IMR-90 (cell line): ENCODE results near the gene TM4SF4. TPM values are rescaled to one million over a fixed set of nuclear protein-coding genes. Genes with fewer than 3 reads are reported as not detected.

Source experiments
- ATAC-seq: fragments of 200-7000 bp; cut with Tn5 transposase; 2 replicates; pipeline ENCODE4 v1.9.1; 2020; ENCODE audit warnings: low read depth, mild to moderate bottlenecking, moderate library complexity
- BruUV-seq: library from RNA; stranded (reverse); fragments of 400-500 nt; replicated peaks from 2 replicates; lab custom pipeline; 2021; lab: Mats Ljungman, UMichigan
- CTCF ChIA-PET: fragments of 300-600 bp; formaldehyde crosslinking; extraction: SDS; loops from one replicate; lab custom pipeline; 2021; ENCODE audit warnings: antibody characterized with exemption; lab: Yijun Ruan, JAX
- POLR2A ChIA-PET: fragments of 300-600 bp; sonication (Branson Sonifier 250); formaldehyde crosslinking; loops from one replicate; lab custom pipeline; 2022; ENCODE audit warnings: antibody characterized with exemption; ENCODE audit not compliant: unreplicated experiment; lab: Charles Lee
- DNase-seq: peaks from one replicate; pipeline ENCODE4 v3.0.0; 2013
- H2AFZ ChIP-seq: replicated peaks from 2 replicates; pipeline ENCODE3; 2013; ENCODE audit warnings: low read length, mild to moderate bottlenecking; ENCODE audit not compliant: poor library complexity
- H2AK5ac ChIP-seq: 2 replicates; pipeline ENCODE4 v1.6.1; 2013; ENCODE audit warnings: low read depth, low read length, inconsistent platforms
- H2AK9ac ChIP-seq: replicated peaks from 2 replicates; pipeline ENCODE3; 2013; ENCODE audit warnings: mild to moderate bottlenecking, low read depth, low read length, moderate library complexity; ENCODE audit not compliant: poor library complexity
- H2BK120ac ChIP-seq: 2 replicates; pipeline ENCODE4 v1.6.1; 2013; ENCODE audit warnings: low read depth, low read length, inconsistent platforms
- H2BK15ac ChIP-seq: 3 replicates; pipeline ENCODE4 v1.6.1; 2013; ENCODE audit warnings: low read depth, low read length, inconsistent platforms
- H2BK20ac ChIP-seq: 2 replicates; pipeline ENCODE4 v1.6.1; 2013; ENCODE audit warnings: low read depth, mild to moderate bottlenecking, inconsistent platforms, low read length, moderate library complexity
- H2BK5ac ChIP-seq: 2 replicates; pipeline ENCODE4 v1.6.1; 2013; ENCODE audit warnings: mild to moderate bottlenecking, low read depth, low read length, inconsistent platforms; ENCODE audit not compliant: poor library complexity, severe bottlenecking
- H3K14ac ChIP-seq: replicated peaks from 2 replicates; pipeline ENCODE4 v1.6.1; 2013; ENCODE audit warnings: low read depth, low read length, inconsistent platforms
- H3K18ac ChIP-seq: 2 replicates; pipeline ENCODE4 v1.6.1; 2013; ENCODE audit warnings: low read depth, low read length, control low read depth
- H3K23ac ChIP-seq: 2 replicates; pipeline ENCODE4 v1.6.1; 2013; ENCODE audit warnings: low read depth, low read length, inconsistent platforms
- H3K27ac ChIP-seq: 2 replicates; pipeline ENCODE4 v1.5.1; 2013; ENCODE audit warnings: mild to moderate bottlenecking, control low read depth, low read length; ENCODE audit not compliant: insufficient read depth
- H3K27me3 ChIP-seq: 2 replicates; pipeline ENCODE4 v1.6.1; 2013; ENCODE audit warnings: low read length; ENCODE audit not compliant: control insufficient read depth, insufficient read depth
- H3K36me3 ChIP-seq: 2 replicates; pipeline ENCODE4 v1.6.1; 2013; ENCODE audit warnings: low read length, mixed read lengths; ENCODE audit not compliant: control insufficient read depth, insufficient read depth
- H3K4ac ChIP-seq: 2 replicates; pipeline ENCODE4 v1.6.1; 2013; ENCODE audit warnings: low read depth, low read length, inconsistent platforms
- H3K4me1 ChIP-seq: 2 replicates; pipeline ENCODE4 v1.6.1; 2013; ENCODE audit warnings: low read length, mixed read lengths; ENCODE audit not compliant: control insufficient read depth, insufficient read depth
- H3K4me2 ChIP-seq: 2 replicates; pipeline ENCODE4 v1.6.1; 2013; ENCODE audit warnings: low read depth, mild to moderate bottlenecking, control low read depth, low read length, moderate library complexity
- H3K4me3 ChIP-seq: 2 replicates; pipeline ENCODE4 v1.5.1; 2013; ENCODE audit warnings: low read depth, mild to moderate bottlenecking, control low read depth, low read length, moderate library complexity; ENCODE audit not compliant: insufficient read depth
- H3K56ac ChIP-seq: 2 replicates; pipeline ENCODE4 v1.6.1; 2013; ENCODE audit warnings: low read length, inconsistent platforms; ENCODE audit not compliant: insufficient read depth; ENCODE audit errors: extremely low read depth
- H3K79me1 ChIP-seq, 2 experiments: 2 replicates each; pipeline ENCODE4 v1.6.1; 2013; ENCODE audit warnings: low read length in 2 of 2, inconsistent platforms in 1 of 2, low read depth in 1 of 2
- H3K9ac ChIP-seq: 2 replicates; pipeline ENCODE4 v1.6.1; 2013; ENCODE audit warnings: low read depth, low read length, control low read depth
- H3K9me1 ChIP-seq: 2 replicates; pipeline ENCODE4 v1.6.1; 2013; ENCODE audit warnings: low read length, inconsistent platforms; ENCODE audit not compliant: insufficient read depth
- H3K9me3 ChIP-seq: 2 replicates; pipeline ENCODE4 v1.6.1; 2013; ENCODE audit warnings: low read length; ENCODE audit not compliant: control insufficient read depth, insufficient read depth
- H4K20me1 ChIP-seq: 2 replicates; pipeline ENCODE4 v1.6.1; 2013; ENCODE audit warnings: low read length, inconsistent platforms; ENCODE audit not compliant: insufficient read depth
- H4K5ac ChIP-seq: 2 replicates; pipeline ENCODE4 v1.6.1; 2013; ENCODE audit warnings: mild to moderate bottlenecking, low read depth, low read length, control low read depth
- H4K8ac ChIP-seq, 2 experiments: 2 replicates each; pipeline ENCODE4 v1.6.1; 2013; ENCODE audit warnings: low read depth in 2 of 2, low read length in 2 of 2, control low read depth in 1 of 2, inconsistent platforms in 1 of 2
- H4K91ac ChIP-seq: 2 replicates; pipeline ENCODE4 v1.6.1; 2013; ENCODE audit warnings: low read depth, low read length, inconsistent platforms; ENCODE audit not compliant: insufficient read depth
- BHLHE40 ChIP-seq: fragments of 150-350 bp; IDR thresholded peaks from 2 replicates; pipeline ENCODE4 v1.6.1; 2016; ENCODE audit warnings: mild to moderate bottlenecking, low read depth, low read length
- CEBPB ChIP-seq: IDR thresholded peaks from 2 replicates; pipeline ENCODE4 v1.6.1; 2012; ENCODE audit warnings: low read depth, low read length, improper control_type of control experiment
- CHD1 ChIP-seq: IDR thresholded peaks from 2 replicates; pipeline ENCODE4 v1.6.1; 2012; ENCODE audit warnings: low read depth, low read length, improper control_type of control experiment
- FOS ChIP-seq: fragments of 150-350 bp; IDR thresholded peaks from 2 replicates; pipeline ENCODE4 v1.6.1; 2016; ENCODE audit warnings: low read depth, low read length
- MAFK ChIP-seq: IDR thresholded peaks from 2 replicates; pipeline ENCODE4 v1.6.1; 2012; ENCODE audit warnings: low read depth, low read length, improper control_type of control experiment
- MAZ ChIP-seq: IDR thresholded peaks from 2 replicates; pipeline ENCODE4 v1.6.1; 2012; ENCODE audit warnings: low read depth, mild to moderate bottlenecking, low read length, improper control_type of control experiment, moderate library complexity, borderline replicate concordance
- MXI1 ChIP-seq: IDR thresholded peaks from 2 replicates; pipeline ENCODE4 v1.6.1; 2012; ENCODE audit warnings: low read depth, mild to moderate bottlenecking, low read length, moderate library complexity, borderline replicate concordance
- NFE2L2 ChIP-seq: fragments of 150-350 bp; IDR thresholded peaks from 2 replicates; pipeline ENCODE4 v1.6.1; 2016; ENCODE audit warnings: low read depth, mild to moderate bottlenecking, low read length
- POLR2A ChIP-seq: IDR thresholded peaks from 2 replicates; pipeline ENCODE4 v1.6.1; 2012; ENCODE audit warnings: mild to moderate bottlenecking, low read depth, low read length
- RAD21 ChIP-seq: IDR thresholded peaks from 2 replicates; pipeline ENCODE4 v1.6.1; 2012; ENCODE audit warnings: low read length, improper control_type of control experiment
- RCOR1 ChIP-seq: IDR thresholded peaks from 2 replicates; pipeline ENCODE4 v1.6.1; 2012; ENCODE audit warnings: mild to moderate bottlenecking, low read length, improper control_type of control experiment; ENCODE audit not compliant: insufficient replicate concordance
- RFX5 ChIP-seq: IDR thresholded peaks from 2 replicates; pipeline ENCODE4 v1.8.0; 2012; ENCODE audit warnings: low read depth, mild to moderate bottlenecking, low read length, moderate library complexity
- SMC3 ChIP-seq: fragments of 150-350 bp; IDR thresholded peaks from 2 replicates; pipeline ENCODE4 v1.6.1; 2016; ENCODE audit warnings: low read depth, mild to moderate bottlenecking, antibody characterized with exemption, low read length, moderate library complexity
- WGBS, 2 experiments: methylation state at CpG; one replicate each; pipeline versions ENCODE4 v1.1.5 to v1.1.7; 2013; ENCODE audit warnings: missing lambda C conversion rate in 2 of 2; ENCODE audit not compliant: insufficient read length in 1 of 2; ENCODE audit errors: extremely low coverage in 2 of 2; 5-methylcytosine and 5-hydroxymethylcytosine counted together
- dilution Hi-C: fragments of 300-500 bp; cut with HindIII; formaldehyde crosslinking; loops from one replicate; pipeline ENCODE4 v1.14.3; 2018; ENCODE audit warnings: low sequenced_read_pairs; ENCODE audit not compliant: unreplicated experiment
- in situ Hi-C: fragments of 300-500 bp; cut with MboI; formaldehyde crosslinking; loops from 3 replicates; pipeline ENCODE4 v1.14.3; 2019; ENCODE audit warnings: low sequenced_read_pairs, inconsistent platforms, mixed read lengths
- intact Hi-C: fragments of 100-400 bp; cut with micrococcal nuclease; formaldehyde crosslinking; loops from 2 replicates; pipeline ENCODE4 v1.10.0; 2022
- polyA plus RNA-seq, 3 experiments: library from polyadenylated mRNA; depleted of rRNA; stranded (reverse); fragments of >200 nt; gene quantifications; 2 replicates each; pipeline ENCODE4 v1.2.3, GENCODE V29; 2012; ENCODE audit warnings: low replicate concordance in 1 of 3
- total RNA-seq: library from RNA; depleted of rRNA; stranded (reverse); fragments of >200 nt; gene quantifications from 2 replicates; pipeline ENCODE4 v1.2.3, GENCODE V29; 2012
- TF ChIP-seq, protein P1 (sequence below): fragments of 150-350 bp; IDR thresholded peaks from 2 replicates; pipeline ENCODE4 v1.6.1; 2016; ENCODE audit warnings: low read depth, mild to moderate bottlenecking, low read length, moderate library complexity, borderline replicate concordance
- TF ChIP-seq, protein P2 (sequence below): conservative IDR thresholded peaks from 2 replicates; pipeline ENCODE4 v1.5.1; 2012; ENCODE audit warnings: mild to moderate bottlenecking, low read depth, low read length, improper control_type of control experiment
- TF ChIP-seq, protein P3 (sequence below): fragments of 150-350 bp; IDR thresholded peaks from 2 replicates; pipeline ENCODE4 v1.6.1; 2017; ENCODE audit warnings: mild to moderate bottlenecking, antibody characterized with exemption, low read length, low read depth

TM4SF4 gene
- total and polyA plus RNA-seq, 2 of the 4 experiments (the other 2 are of a cell fraction) = 0.60 to 1.6 TPM

DNA sequence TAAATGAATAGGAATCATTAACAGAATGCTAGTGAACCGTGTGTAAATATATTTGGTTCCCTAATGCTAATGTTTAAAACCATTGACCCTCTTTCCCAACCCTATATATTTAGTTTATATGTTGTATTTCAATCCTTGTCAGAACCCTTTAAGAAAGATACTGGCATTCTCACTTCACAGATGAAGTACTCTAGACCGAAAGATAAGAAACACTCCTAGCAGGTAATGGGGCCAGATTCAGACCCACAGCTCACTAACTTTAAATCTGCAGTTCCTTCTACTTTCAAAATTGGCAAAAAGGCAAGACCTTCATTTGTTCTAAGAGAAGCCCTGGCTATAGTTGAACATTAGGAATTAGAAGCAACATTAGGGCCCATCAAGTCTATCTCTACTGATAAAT, 42.3 kb upstream of the TM4SF4 start:
- no peak overlapping the region for H2BK120ac ChIP-seq
- no peak overlapping the region for H2AFZ ChIP-seq
- H4K91ac ChIP-seq = no peak overlapping the region
- DNase-seq (no peak), ATAC-seq (no peak)
- H3K4me3 ChIP-seq = no peak overlapping the region
- dilution Hi-C loops = no loop called here
- no peak overlapping the region for H4K8ac ChIP-seq
- POLR2A ChIA-PET = no interaction called here
- no peak overlapping the region for H4K5ac ChIP-seq
- no peak overlapping the region for H3K4me2 ChIP-seq
- no peak overlapping the region for H3K4ac ChIP-seq
- H3K79me1 ChIP-seq = no peaks in the 10 kb centered on the region
- H3K9ac ChIP-seq = no peak overlapping the region
- no peak overlapping the region for H2BK15ac ChIP-seq
- TF ChIP-seq RFX5 = no peak
- TF ChIP-seq BHLHE40 = no peak
- TF ChIP-seq MAFK = no peak
- TF ChIP-seq RCOR1 = no peak
- TF ChIP-seq SMC3 = no peak
- no peak for TF ChIP-seq FOS
- TF ChIP-seq CEBPB = no peak
- TF ChIP-seq RAD21 = no peak
- TF ChIP-seq, protein P1, sequence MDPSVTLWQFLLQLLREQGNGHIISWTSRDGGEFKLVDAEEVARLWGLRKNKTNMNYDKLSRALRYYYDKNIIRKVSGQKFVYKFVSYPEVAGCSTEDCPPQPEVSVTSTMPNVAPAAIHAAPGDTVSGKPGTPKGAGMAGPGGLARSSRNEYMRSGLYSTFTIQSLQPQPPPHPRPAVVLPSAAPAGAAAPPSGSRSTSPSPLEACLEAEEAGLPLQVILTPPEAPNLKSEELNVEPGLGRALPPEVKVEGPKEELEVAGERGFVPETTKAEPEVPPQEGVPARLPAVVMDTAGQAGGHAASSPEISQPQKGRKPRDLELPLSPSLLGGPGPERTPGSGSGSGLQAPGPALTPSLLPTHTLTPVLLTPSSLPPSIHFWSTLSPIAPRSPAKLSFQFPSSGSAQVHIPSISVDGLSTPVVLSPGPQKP = no peak
- no peak for TF ChIP-seq MAZ
- no peak for TF ChIP-seq NFE2L2
- TF ChIP-seq, protein P2, sequence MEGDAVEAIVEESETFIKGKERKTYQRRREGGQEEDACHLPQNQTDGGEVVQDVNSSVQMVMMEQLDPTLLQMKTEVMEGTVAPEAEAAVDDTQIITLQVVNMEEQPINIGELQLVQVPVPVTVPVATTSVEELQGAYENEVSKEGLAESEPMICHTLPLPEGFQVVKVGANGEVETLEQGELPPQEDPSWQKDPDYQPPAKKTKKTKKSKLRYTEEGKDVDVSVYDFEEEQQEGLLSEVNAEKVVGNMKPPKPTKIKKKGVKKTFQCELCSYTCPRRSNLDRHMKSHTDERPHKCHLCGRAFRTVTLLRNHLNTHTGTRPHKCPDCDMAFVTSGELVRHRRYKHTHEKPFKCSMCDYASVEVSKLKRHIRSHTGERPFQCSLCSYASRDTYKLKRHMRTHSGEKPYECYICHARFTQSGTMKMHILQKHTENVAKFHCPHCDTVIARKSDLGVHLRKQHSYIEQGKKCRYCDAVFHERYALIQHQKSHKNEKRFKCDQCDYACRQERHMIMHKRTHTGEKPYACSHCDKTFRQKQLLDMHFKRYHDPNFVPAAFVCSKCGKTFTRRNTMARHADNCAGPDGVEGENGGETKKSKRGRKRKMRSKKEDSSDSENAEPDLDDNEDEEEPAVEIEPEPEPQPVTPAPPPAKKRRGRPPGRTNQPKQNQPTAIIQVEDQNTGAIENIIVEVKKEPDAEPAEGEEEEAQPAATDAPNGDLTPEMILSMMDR = no peak
- TF ChIP-seq CHD1 = no peak
- TF ChIP-seq POLR2A = no peak
- no peak for TF ChIP-seq MXI1
- TF ChIP-seq, protein P3, sequence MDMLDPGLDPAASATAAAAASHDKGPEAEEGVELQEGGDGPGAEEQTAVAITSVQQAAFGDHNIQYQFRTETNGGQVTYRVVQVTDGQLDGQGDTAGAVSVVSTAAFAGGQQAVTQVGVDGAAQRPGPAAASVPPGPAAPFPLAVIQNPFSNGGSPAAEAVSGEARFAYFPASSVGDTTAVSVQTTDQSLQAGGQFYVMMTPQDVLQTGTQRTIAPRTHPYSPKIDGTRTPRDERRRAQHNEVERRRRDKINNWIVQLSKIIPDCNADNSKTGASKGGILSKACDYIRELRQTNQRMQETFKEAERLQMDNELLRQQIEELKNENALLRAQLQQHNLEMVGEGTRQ = no peak
- WGBS, 2 experiments = no CpG with 5 or more reads among the region's 2 CpGs
- H2BK20ac ChIP-seq = no peak overlapping the region
- H3K14ac ChIP-seq = no peak overlapping the region
- intact Hi-C loops = no loop called here
- H3K18ac ChIP-seq = no peak overlapping the region
- H3K27me3 ChIP-seq = no peaks in the 10 kb centered on the region
- no peak overlapping the region for H2AK9ac ChIP-seq
- no peak overlapping the region for H3K56ac ChIP-seq
- H3K23ac ChIP-seq = no peak overlapping the region
- CTCF ChIA-PET = interaction anchor here (1.0 kb wide), 1 partner anchor 48 kb away, joined by 3 read pairs; no protein-coding TSS in a partner anchor
- H3K27ac ChIP-seq = no peak overlapping the region
- in situ Hi-C loops = no loop called here
- no peaks in the 10 kb centered on the region for H3K36me3 ChIP-seq
- no peak overlapping the region for H2AK5ac ChIP-seq
- H4K20me1 ChIP-seq = no peaks in the 10 kb centered on the region
- H3K4me1 ChIP-seq = no peaks in the 10 kb centered on the region
- BruUV-seq = no TSS peak
- no peaks in the 10 kb centered on the region for H3K9me1 ChIP-seq
- no peaks in the 10 kb centered on the region; the same call in 1 of the 2 replicates for H3K9me3 ChIP-seq
- H2BK5ac ChIP-seq = no peak overlapping the region
